Fibroblast of lung (primary cell): ENCODE measurements around the gene ST6GAL2. TPM values are rescaled to one million over a fixed set of nuclear protein-coding genes. Genes with fewer than 3 reads are reported as not detected.

Experiments used
- DNase-seq, 2 donors: peaks; one replicate each; pipeline versions ENCODE4 v3.0.0 to v3.0.0-alpha.2; 2010; ENCODE audit warnings: low read depth in 2 of 2
- H2AFZ ChIP-seq: 2 replicates; pipeline ENCODE4 v1.5.1; 2012; ENCODE audit warnings: low read length, control low read depth, inconsistent platforms
- H3K27ac ChIP-seq: 2 replicates; pipeline ENCODE4 v1.5.1; 2011; ENCODE audit warnings: low read length, control low read depth; ENCODE audit not compliant: insufficient read depth
- H3K27me3 ChIP-seq: 2 replicates; pipeline ENCODE4 v1.5.1; 2011; ENCODE audit warnings: mild to moderate bottlenecking, low read length; ENCODE audit not compliant: control insufficient read depth, insufficient read depth
- H3K36me3 ChIP-seq: 2 replicates; pipeline ENCODE4 v1.5.1; 2011; ENCODE audit warnings: low read length; ENCODE audit not compliant: control insufficient read depth, insufficient read depth
- H3K4me1 ChIP-seq: 2 replicates; pipeline ENCODE4 v1.5.1; 2011; ENCODE audit warnings: low read length; ENCODE audit not compliant: control insufficient read depth, insufficient read depth; ENCODE audit errors: extremely low read depth
- H3K4me2 ChIP-seq: 2 replicates; pipeline ENCODE4 v1.5.1; 2011; ENCODE audit warnings: low read length, control low read depth; ENCODE audit not compliant: insufficient read depth; ENCODE audit errors: extremely low read depth
- H3K4me3 ChIP-seq, 4 experiments: fragments of 200-600 bp in 1 of 4; sonication (generic) in 1 of 4; replicated peaks in 1 of 4; 2 replicates each; pipeline ENCODE4 v1.5.1; 2011 to 2016; ENCODE audit warnings: low read length in 4 of 4, low read depth in 3 of 4, mild to moderate bottlenecking in 3 of 4, control low read depth in 2 of 4, inconsistent platforms in 1 of 4, mixed read lengths in 1 of 4; ENCODE audit not compliant: insufficient read depth in 1 of 4; ENCODE audit errors: control extremely low read depth in 1 of 4
- H3K79me2 ChIP-seq: 2 replicates; pipeline ENCODE4 v1.5.1; 2012; ENCODE audit warnings: mild to moderate bottlenecking, low read length, inconsistent platforms; ENCODE audit not compliant: control insufficient read depth, insufficient read depth
- H3K9ac ChIP-seq: 2 replicates; pipeline ENCODE4 v1.5.1; 2011; ENCODE audit warnings: mild to moderate bottlenecking, low read length, control low read depth; ENCODE audit not compliant: insufficient read depth
- H3K9me3 ChIP-seq: 2 replicates; pipeline ENCODE4 v1.5.1; 2012; ENCODE audit warnings: low read depth, low read length; ENCODE audit not compliant: control insufficient read depth, insufficient read depth
- H4K20me1 ChIP-seq: 2 replicates; pipeline ENCODE4 v1.5.1; 2011; ENCODE audit warnings: low read length; ENCODE audit not compliant: control insufficient read depth, insufficient read depth; ENCODE audit errors: extremely low read depth
- EZH2 ChIP-seq: IDR thresholded peaks from 2 replicates; pipeline ENCODE4 v1.5.1; 2012; ENCODE audit warnings: low read length, control low read depth, mild to moderate bottlenecking; ENCODE audit errors: missing control alignments
- polyA plus RNA-seq, 2 donors: library from polyadenylated mRNA; depleted of rRNA in 1 of 2; stranded (reverse) in 1 of 2; unstranded in 1 of 2; fragments of >200 nt; gene quantifications; 2 replicates each; pipeline ENCODE4 v1.2.1, GENCODE V29; 2011 to 2012; ENCODE audit warnings: missing spikeins in 1 of 2
- total RNA-seq: library from RNA; depleted of rRNA; stranded (reverse); fragments of >200 nt; gene quantifications from 2 replicates; pipeline ENCODE4 v1.2.1, GENCODE V29; 2014
- TF ChIP-seq, protein P1 (sequence below), 2 donors: IDR thresholded peaks in 1 of 2; conservative IDR thresholded peaks in 1 of 2; 1 replicate in 1 of 2; 2 replicates in 1 of 2; pipeline ENCODE4 v1.5.1; 2011 to 2012; ENCODE audit warnings: low read length in 2 of 2, control low read depth in 1 of 2, inconsistent platforms in 1 of 2, low read depth in 1 of 2, mild to moderate bottlenecking in 1 of 2

The ST6GAL2 gene
- total and polyA plus RNA-seq, 2 donors (not counting 1 experiment from before 2014, with no cell fraction given) = not detected

DNA sequence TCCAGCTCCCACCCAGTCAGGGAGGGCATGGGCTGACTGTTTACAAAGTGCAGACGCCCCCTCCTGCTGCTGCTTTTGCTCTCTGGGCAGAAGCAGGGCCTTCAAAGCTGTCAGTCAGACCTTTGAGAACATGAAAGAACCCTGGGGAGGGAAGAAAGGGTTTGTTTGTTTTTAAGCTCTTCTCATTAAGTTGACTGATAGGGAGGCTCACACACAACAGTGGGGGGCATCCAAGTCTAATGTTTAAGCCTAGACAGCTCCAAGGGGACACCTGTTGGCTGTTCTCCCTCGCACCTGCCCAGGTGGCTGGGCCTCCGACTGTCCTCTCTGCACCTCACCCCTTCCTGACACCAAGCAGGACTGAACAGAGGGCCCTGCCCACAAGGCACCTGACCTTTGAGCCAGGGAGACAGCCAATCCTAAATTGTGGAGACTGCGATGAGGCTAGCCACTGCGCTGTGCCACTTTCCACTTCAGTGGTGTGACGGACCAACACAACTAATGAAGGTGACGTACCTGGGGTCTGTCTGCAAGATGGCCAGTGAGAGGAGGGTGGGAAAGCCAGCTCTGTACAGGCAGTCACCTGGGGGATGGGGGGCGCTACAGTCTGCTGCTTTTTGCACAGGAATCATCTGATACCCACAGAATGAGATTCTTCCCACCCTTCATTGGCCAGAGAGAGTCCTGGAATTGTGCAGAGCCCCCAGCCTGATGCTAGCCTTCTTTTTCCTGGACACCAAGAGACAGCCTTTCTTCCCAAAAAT lies 16.3 kb downstream of the ST6GAL2 start:
- no peak overlapping the region for H3K4me3 ChIP-seq
- no peaks in the 10 kb centered on the region for H4K20me1 ChIP-seq
- TF ChIP-seq, protein P1, sequence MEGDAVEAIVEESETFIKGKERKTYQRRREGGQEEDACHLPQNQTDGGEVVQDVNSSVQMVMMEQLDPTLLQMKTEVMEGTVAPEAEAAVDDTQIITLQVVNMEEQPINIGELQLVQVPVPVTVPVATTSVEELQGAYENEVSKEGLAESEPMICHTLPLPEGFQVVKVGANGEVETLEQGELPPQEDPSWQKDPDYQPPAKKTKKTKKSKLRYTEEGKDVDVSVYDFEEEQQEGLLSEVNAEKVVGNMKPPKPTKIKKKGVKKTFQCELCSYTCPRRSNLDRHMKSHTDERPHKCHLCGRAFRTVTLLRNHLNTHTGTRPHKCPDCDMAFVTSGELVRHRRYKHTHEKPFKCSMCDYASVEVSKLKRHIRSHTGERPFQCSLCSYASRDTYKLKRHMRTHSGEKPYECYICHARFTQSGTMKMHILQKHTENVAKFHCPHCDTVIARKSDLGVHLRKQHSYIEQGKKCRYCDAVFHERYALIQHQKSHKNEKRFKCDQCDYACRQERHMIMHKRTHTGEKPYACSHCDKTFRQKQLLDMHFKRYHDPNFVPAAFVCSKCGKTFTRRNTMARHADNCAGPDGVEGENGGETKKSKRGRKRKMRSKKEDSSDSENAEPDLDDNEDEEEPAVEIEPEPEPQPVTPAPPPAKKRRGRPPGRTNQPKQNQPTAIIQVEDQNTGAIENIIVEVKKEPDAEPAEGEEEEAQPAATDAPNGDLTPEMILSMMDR (conservative IDR thresholded peaks at IDR 0.05 in 1 of 2, IDR thresholded peaks at IDR 0.05 in 1 of 2; ENCODE audit: low read depth in 1 of 2, low read length in 2 of 2) = no peak
- TF ChIP-seq EZH2 = no peak

GRCh38 chr2:106868275-106868674 lies 17.7 kb downstream of the ST6GAL2 start:
- no peak overlapping the region for H3K4me2 ChIP-seq
- no peaks in the 10 kb centered on the region for H3K4me1 ChIP-seq

More for the DNA sequence above, 16.3 kb downstream of the ST6GAL2 start:
- Histone ChIP-seq H2AFZ (no peak overlapping the region), H3K36me3 (no peaks in the 10 kb centered on the region), H3K9me3 (no peaks in the 10 kb centered on the region), H3K4me1 (no peaks in the 10 kb centered on the region), H3K27ac (no peak overlapping the region), H3K9ac (no peak overlapping the region), H3K27me3 (no peaks in the 10 kb centered on the region), H3K4me2 (no peak overlapping the region), H3K79me2 (no peaks in the 10 kb centered on the region)
- no peak for DNase-seq

DNA sequence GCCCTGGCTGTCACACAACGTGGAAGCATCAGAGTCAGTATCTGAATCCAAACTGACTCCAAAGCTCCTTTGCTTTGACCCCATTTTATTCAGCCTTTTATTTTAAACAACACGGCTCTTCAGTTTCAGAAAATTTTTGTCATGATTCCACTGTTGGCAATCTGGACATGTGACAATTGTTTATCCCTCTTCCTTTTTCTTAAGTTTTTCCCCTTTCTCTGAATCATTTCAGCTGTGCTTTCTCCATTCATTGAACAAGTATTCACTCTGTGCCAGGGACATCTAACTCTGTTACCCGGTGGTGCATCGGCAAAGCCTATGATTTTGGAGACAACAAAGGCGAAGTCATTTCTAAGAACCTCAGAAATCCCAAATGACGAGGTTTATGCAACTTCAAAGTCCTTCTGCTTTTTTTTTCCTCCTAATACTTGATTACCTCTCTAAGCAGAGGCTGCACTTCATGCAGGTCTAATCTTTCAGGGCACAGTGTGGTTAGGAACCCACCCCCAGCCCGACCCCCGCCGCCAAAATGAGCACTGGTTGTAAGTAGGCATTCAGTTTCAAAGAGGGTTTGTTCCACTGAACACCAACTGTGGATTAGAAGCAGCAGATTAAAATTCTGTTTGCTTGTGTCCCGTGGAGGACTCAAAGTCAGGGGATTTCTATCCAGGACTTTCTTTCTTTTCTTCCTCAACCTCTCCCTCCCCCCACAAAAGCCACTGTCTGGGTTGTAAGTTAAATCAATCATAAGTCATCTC lies 18.6 kb downstream of the ST6GAL2 start:
- Histone ChIP-seq H3K4me3 (no peak overlapping the region), H3K4me2 (no peak overlapping the region), H2AFZ (no peak overlapping the region), H3K36me3 (no peaks in the 10 kb centered on the region), H3K79me2 (no peaks in the 10 kb centered on the region), H3K9me3 (no peaks in the 10 kb centered on the region), H3K27me3 (no peaks in the 10 kb centered on the region), H3K27ac (no peak overlapping the region), H3K9ac (no peak overlapping the region), H3K4me1 (no peaks in the 10 kb centered on the region), H4K20me1 (no peaks in the 10 kb centered on the region)
- TF ChIP-seq, protein P1 (conservative IDR thresholded peaks at IDR 0.05 in 1 of 2, IDR thresholded peaks at IDR 0.05 in 1 of 2; ENCODE audit: low read depth in 1 of 2, low read length in 2 of 2) = no peak
- no peak for TF ChIP-seq EZH2
- DNase-seq = no peak

More at GRCh38 chr2:106868275-106868674, 17.7 kb downstream of the ST6GAL2 start:
- H4K20me1 ChIP-seq = no peaks in the 10 kb centered on the region
- H3K36me3 ChIP-seq = no peaks in the 10 kb centered on the region
- H3K9me3 ChIP-seq = no peaks in the 10 kb centered on the region
- no peak overlapping the region for H3K4me3 ChIP-seq
- no peak overlapping the region for H2AFZ ChIP-seq
- no peaks in the 10 kb centered on the region for H3K79me2 ChIP-seq
- no peak overlapping the region for H3K27ac ChIP-seq
- H3K27me3 ChIP-seq = no peaks in the 10 kb centered on the region
- TF ChIP-seq, protein P1 (conservative IDR thresholded peaks at IDR 0.05 in 1 of 2, IDR thresholded peaks at IDR 0.05 in 1 of 2; ENCODE audit: low read depth in 1 of 2, low read length in 2 of 2) = no peak
- no peak for TF ChIP-seq EZH2
- H3K9ac ChIP-seq = no peak overlapping the region
- DNase-seq = no peak
